ENCODE results near the gene SENP5.

The SENP5 gene

GRCh38 chr3:196962108-196962929 lies 94.6 kb downstream of the SENP5 start:
- FAIRE-seq: no peak
- DNase-seq (ENCODE audit: insufficient read length, low spot score): no peak
- no peak for TF ChIP-seq CTCF (IDR thresholded peaks at IDR 0.05; ENCODE audit: insufficient read depth, missing control alignments)

GRCh38 chr3:196962930-196963630 lies 95.4 kb downstream of the SENP5 start:
- no peak for TF ChIP-seq CTCF (IDR thresholded peaks at IDR 0.05; ENCODE audit: insufficient read depth, missing control alignments)
- FAIRE-seq (no peak), DNase-seq (ENCODE audit: insufficient read length, low spot score) (no peak)

GRCh38 chr3:196963631-196963953 lies 95.9 kb downstream of the SENP5 start:
- no peak for TF ChIP-seq CTCF (IDR thresholded peaks at IDR 0.05; ENCODE audit: insufficient read depth, missing control alignments)
- DNase-seq (ENCODE audit: insufficient read length, low spot score) (no peak), FAIRE-seq (no peak)

- DNase-seq (ENCODE audit: insufficient read length, low spot score) (no peak), FAIRE-seq (no peak)
- TF ChIP-seq CTCF (IDR thresholded peaks at IDR 0.05; ENCODE audit: insufficient read depth, missing control alignments): no peak
Observed at GRCh38 chr3:196965112-196965803, 97.5 kb downstream of the SENP5 start.

GRCh38 chr3:196965804-196966173 lies 98.1 kb downstream of the SENP5 start:
- TF ChIP-seq CTCF (IDR thresholded peaks at IDR 0.05; ENCODE audit: insufficient read depth, missing control alignments): no peak
- FAIRE-seq (no peak), DNase-seq (ENCODE audit: insufficient read length, low spot score) (no peak)

- FAIRE-seq: no peak
- no peak for TF ChIP-seq CTCF (IDR thresholded peaks at IDR 0.05; ENCODE audit: insufficient read depth, missing control alignments)
- no peak for DNase-seq (ENCODE audit: insufficient read length, low spot score)
Observed at GRCh38 chr3:196966526-196967401, 99.0 kb downstream of the SENP5 start.

Measured in D721Med (cell line).